SU-DHL-6 (cell line): ENCODE results near the gene GABRA4.

Source experiments
- H2AFZ ChIP-seq: fragments of 200-600 bp; sonication (generic); 2 replicates; pipeline ENCODE4 v1.6.1; 2014; ENCODE audit warnings: low read depth, mild to moderate bottlenecking, moderate library complexity, mixed read lengths, antibody characterized with exemption, low read length; ENCODE audit not compliant: severe bottlenecking
- H3F3A ChIP-seq: fragments of 200-600 bp; shearing (Covaris generic); 2 replicates; pipeline ENCODE4 v1.6.0; 2016; ENCODE audit warnings: antibody characterized with exemption, mild to moderate bottlenecking; ENCODE audit not compliant: insufficient read depth
- H3K27ac ChIP-seq: fragments of 200-600 bp; sonication (generic); 2 replicates; pipeline ENCODE4 v1.5.1; 2016; ENCODE audit warnings: low read depth, mild to moderate bottlenecking, low read length, moderate library complexity, mixed read lengths
- H3K27me3 ChIP-seq: fragments of 200-600 bp; sonication (generic), shearing (Covaris generic); 2 replicates; pipeline ENCODE4 v1.6.0; 2014; ENCODE audit warnings: mild to moderate bottlenecking, low read length
- H3K36me3 ChIP-seq: fragments of 200-600 bp; sonication (generic); 2 replicates; pipeline ENCODE4 v1.6.1; 2014; ENCODE audit warnings: mild to moderate bottlenecking, low read length, mixed read lengths
- H3K4me2 ChIP-seq: fragments of 300-600, 200-600 bp; shearing (Covaris generic), sonication (generic); 2 replicates; pipeline ENCODE4 v1.6.0; 2014; ENCODE audit warnings: low read length, low read depth, mild to moderate bottlenecking; ENCODE audit not compliant: poor library complexity, severe bottlenecking
- H3K4me3 ChIP-seq: fragments of 200-600 bp; sonication (generic); 2 replicates; pipeline ENCODE4 v1.5.1; 2014; ENCODE audit warnings: antibody characterized with exemption, low read length, mild to moderate bottlenecking, mixed read lengths; ENCODE audit not compliant: insufficient read depth, poor library complexity, severe bottlenecking
- H3K79me2 ChIP-seq: fragments of 200-600 bp; sonication (generic); 2 replicates; pipeline ENCODE4 v1.6.1; 2014; ENCODE audit warnings: mild to moderate bottlenecking, low read length, moderate library complexity; ENCODE audit not compliant: insufficient read depth
- H3K9ac ChIP-seq: fragments of 200-600 bp; sonication (generic); 2 replicates; pipeline ENCODE4 v1.7.0; 2014; ENCODE audit warnings: mild to moderate bottlenecking, low read length
- H3K9me2 ChIP-seq: fragments of 200-600 bp; sonication (generic); replicated peaks from 2 replicates; pipeline ENCODE4 v1.6.1; 2014; ENCODE audit warnings: low read length; ENCODE audit not compliant: insufficient read depth
- H3K9me3 ChIP-seq: fragments of 200-600 bp; sonication (generic); 2 replicates; pipeline ENCODE4 v1.6.1; 2014; ENCODE audit warnings: low read length, mixed read lengths; ENCODE audit not compliant: insufficient read depth
- H4K20me1 ChIP-seq: fragments of 200-600 bp; sonication (generic); 2 replicates; pipeline ENCODE4 v1.6.1; 2014; ENCODE audit warnings: low read depth, mild to moderate bottlenecking, antibody characterized with exemption, low read length, moderate library complexity, mixed read lengths
- EZH2phosphoT487 ChIP-seq: fragments of 200-600 bp; sonication (generic), shearing (Covaris generic); conservative IDR thresholded peaks from 2 replicates; pipeline ENCODE4 v1.6.1; 2018; ENCODE audit warnings: mild to moderate bottlenecking, antibody characterized with exemption, low read length, moderate library complexity, mixed read lengths
- TF ChIP-seq, protein P1 (sequence below): fragments of 200-600 bp; sonication (generic); IDR thresholded peaks from one replicate; pipeline ENCODE4 v1.5.1; 2017; ENCODE audit warnings: antibody characterized with exemption, mild to moderate bottlenecking, low read length, moderate library complexity; ENCODE audit not compliant: insufficient read depth, poor library complexity, severe bottlenecking

GABRA4 gene

DNA sequence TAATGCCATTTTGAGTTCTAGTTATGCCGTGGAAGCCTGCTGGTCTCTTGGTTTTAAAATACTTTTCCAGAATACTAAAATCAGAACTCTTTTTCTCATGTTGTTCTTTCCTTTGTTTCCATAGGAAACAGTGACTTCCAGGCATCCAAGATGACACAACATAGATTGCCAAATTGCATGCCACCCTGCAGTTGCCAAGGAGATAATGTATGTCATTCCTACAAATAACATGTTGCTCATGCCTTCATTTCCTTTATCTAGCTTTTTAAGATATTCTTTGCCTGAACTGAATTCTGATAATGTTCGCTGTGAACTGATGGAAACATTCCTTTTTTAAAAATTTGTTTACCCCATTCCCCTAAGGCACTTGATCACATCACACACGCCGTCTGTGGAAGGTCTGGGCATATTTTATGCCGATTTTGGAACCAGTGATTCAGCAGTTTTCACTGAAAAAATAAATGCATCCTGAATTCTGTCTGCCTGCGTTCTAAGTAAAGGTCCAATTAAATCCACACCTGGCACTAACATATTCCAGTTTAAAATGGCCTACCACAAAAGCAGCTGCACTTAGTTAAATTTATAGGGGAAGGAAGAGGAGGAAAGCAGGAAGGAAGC lies 46.4 kb downstream of the GABRA4 start:
- Histone ChIP-seq H3K27ac (no peak overlapping the region), H3K4me3 (no peak overlapping the region), H2AFZ (no peak overlapping the region), H4K20me1 (no peaks in the 10 kb centered on the region), H3K79me2 (no peaks in the 10 kb centered on the region), H3K27me3 (no peaks in the 10 kb centered on the region), H3K36me3 (no peaks in the 10 kb centered on the region), H3K9ac (no peak overlapping the region), H3F3A (no peaks in the 10 kb centered on the region), H3K9me2 (no peaks in the 10 kb centered on the region), H3K4me2 (no peak overlapping the region), H3K9me3 (no peaks in the 10 kb centered on the region)
- no peak for TF ChIP-seq EZH2phosphoT487
- TF ChIP-seq, protein P1, sequence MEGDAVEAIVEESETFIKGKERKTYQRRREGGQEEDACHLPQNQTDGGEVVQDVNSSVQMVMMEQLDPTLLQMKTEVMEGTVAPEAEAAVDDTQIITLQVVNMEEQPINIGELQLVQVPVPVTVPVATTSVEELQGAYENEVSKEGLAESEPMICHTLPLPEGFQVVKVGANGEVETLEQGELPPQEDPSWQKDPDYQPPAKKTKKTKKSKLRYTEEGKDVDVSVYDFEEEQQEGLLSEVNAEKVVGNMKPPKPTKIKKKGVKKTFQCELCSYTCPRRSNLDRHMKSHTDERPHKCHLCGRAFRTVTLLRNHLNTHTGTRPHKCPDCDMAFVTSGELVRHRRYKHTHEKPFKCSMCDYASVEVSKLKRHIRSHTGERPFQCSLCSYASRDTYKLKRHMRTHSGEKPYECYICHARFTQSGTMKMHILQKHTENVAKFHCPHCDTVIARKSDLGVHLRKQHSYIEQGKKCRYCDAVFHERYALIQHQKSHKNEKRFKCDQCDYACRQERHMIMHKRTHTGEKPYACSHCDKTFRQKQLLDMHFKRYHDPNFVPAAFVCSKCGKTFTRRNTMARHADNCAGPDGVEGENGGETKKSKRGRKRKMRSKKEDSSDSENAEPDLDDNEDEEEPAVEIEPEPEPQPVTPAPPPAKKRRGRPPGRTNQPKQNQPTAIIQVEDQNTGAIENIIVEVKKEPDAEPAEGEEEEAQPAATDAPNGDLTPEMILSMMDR = no peak

DNA sequence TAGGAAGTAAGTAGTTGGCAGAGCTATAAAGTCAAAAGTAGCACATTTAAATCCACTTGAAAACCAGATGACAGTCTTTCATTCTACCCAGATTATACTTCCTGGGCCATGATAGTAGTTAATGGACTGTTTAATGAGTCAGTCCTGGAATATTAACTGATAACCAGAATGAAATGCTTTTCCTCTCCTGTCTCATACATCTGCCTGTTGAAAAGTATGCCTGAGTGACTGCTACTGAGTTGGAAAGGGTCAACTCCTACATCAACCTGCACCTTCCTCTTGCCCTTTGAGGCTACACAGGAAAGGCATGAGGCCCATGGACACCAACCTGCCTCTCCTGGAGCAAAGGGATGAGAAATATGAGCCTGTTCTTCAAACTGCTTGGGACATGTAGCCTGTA lies 48.3 kb downstream of the GABRA4 start:
- H3K79me2 ChIP-seq = no peaks in the 10 kb centered on the region
- TF ChIP-seq, protein P1 = no peak
- no peak for TF ChIP-seq EZH2phosphoT487
- H3K4me2 ChIP-seq = no peak overlapping the region
- H3F3A ChIP-seq = no peaks in the 10 kb centered on the region
- no peaks in the 10 kb centered on the region for H3K27me3 ChIP-seq
- H3K27ac ChIP-seq = no peak overlapping the region
- H2AFZ ChIP-seq = no peak overlapping the region
- no peak overlapping the region for H3K9ac ChIP-seq
- no peaks in the 10 kb centered on the region for H3K36me3 ChIP-seq
- no peaks in the 10 kb centered on the region for H3K9me3 ChIP-seq
- H3K4me3 ChIP-seq = no peak overlapping the region
- H3K9me2 ChIP-seq = no peaks in the 10 kb centered on the region
- no peaks in the 10 kb centered on the region for H4K20me1 ChIP-seq

DNA sequence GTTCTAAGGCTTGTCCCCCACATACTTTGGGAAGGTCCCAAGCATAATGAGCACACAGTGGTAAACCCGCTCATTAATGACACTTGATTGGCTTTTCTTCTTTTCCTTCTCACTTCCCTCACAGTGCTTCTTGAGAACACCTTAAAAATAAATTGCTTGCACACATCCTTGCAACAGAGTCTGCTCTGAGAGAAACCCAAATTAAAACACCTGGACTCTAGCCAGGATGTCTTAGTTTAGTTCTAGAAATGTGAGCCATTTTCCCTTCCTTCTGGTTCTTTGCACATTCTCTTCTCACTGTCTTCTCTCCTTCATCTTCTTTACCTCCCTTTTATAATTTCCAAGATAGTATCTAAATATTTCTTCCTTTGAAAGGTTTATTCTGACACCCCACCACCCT lies 49.0 kb downstream of the GABRA4 start:
- H4K20me1 ChIP-seq = no peaks in the 10 kb centered on the region
- H3F3A ChIP-seq = no peaks in the 10 kb centered on the region
- no peak overlapping the region for H2AFZ ChIP-seq
- no peak overlapping the region for H3K4me2 ChIP-seq
- no peaks in the 10 kb centered on the region for H3K27me3 ChIP-seq
- no peak overlapping the region for H3K27ac ChIP-seq
- H3K4me3 ChIP-seq = no peak overlapping the region
- no peaks in the 10 kb centered on the region for H3K9me3 ChIP-seq
- no peak overlapping the region for H3K9ac ChIP-seq
- no peak for TF ChIP-seq EZH2phosphoT487
- TF ChIP-seq, protein P1 = no peak
- no peaks in the 10 kb centered on the region for H3K9me2 ChIP-seq
- H3K79me2 ChIP-seq = no peaks in the 10 kb centered on the region
- no peaks in the 10 kb centered on the region for H3K36me3 ChIP-seq
